ENCODE results near the gene ICAM1. TPM values are rescaled to one million over a fixed set of nuclear protein-coding genes. Genes with fewer than 3 reads are reported as not detected.

Gene ICAM1
- polyA plus RNA-seq, 3 donors, result 21.6 to 118 (median 40.8) TPM

GRCh38 chr19:10335352-10335985 lies 64.5 kb downstream of the ICAM1 start:
- H3K27me3 ChIP-seq (ENCODE audit: control insufficient read depth in 2 of 2, insufficient read depth in 2 of 2, low read length in 2 of 2), result no peaks in the 10 kb centered on the region
- H3K4me3 ChIP-seq (replicated peaks in 1 of 3; ENCODE audit: low read depth in 2 of 3, low read length in 3 of 3), result no peak overlapping the region
- Mint-ChIP-seq H3K27ac (peak overlapping the region in 3 of 7 donors; percentile 41 to 79 (median 43)), H3K36me3 (peaks cover 22 to 35% of the 10 kb centered on the region in 2 donors), H3K9me3 (no peaks in the 10 kb centered on the region), H3K4me1 (peaks cover 56% of the 10 kb centered on the region), H3K4me3 (no peak overlapping the region), H3K27me3 (ENCODE audit: low read depth in 3 of 3) (peaks cover 0 to 2% (median 2%) of the 10 kb centered on the region in 3 donors)
- intact Hi-C loops (cut with micrococcal nuclease), result no loop called here
- H3K4me1 ChIP-seq (ENCODE audit: control insufficient read depth in 1 of 2, insufficient read depth in 2 of 2, low read length in 2 of 2), result peaks cover 54 to 68% of the 10 kb centered on the region in 2 donors
- no peak for TF ChIP-seq CTCF (IDR thresholded peaks at IDR 0.05)
- no peak overlapping the region for H3K4me2 ChIP-seq (replicated peaks; ENCODE audit: extremely low read depth, low read length, poor library complexity, severe bottlenecking)
- H4K20me1 ChIP-seq (ENCODE audit: insufficient read depth, low read length), result peaks cover 25% of the 10 kb centered on the region
- no peak overlapping the region for H2AFZ ChIP-seq (ENCODE audit: insufficient read depth, low read depth, low read length, poor library complexity, severe bottlenecking)
- H3K79me2 ChIP-seq (ENCODE audit: insufficient read depth, low read length), result peaks cover 86% of the 10 kb centered on the region
- H3K27ac ChIP-seq (ENCODE audit: low read depth in 1 of 2, low read length in 2 of 2), result peak overlapping the region in 1 of 2 donors; percentile 4
- peaks cover 21 to 29% of the 10 kb centered on the region in 2 donors for H3K36me3 ChIP-seq (replicated peaks in 1 of 2; ENCODE audit: control insufficient read depth in 1 of 2, insufficient read depth in 2 of 2, low read length in 2 of 2)
- no peak overlapping the region for H3K9ac ChIP-seq (ENCODE audit: insufficient read depth, low read length, poor library complexity, severe bottlenecking)
- no peaks in the 10 kb centered on the region for H3K9me3 ChIP-seq (replicated peaks in 1 of 2; ENCODE audit: control insufficient read depth in 1 of 2, insufficient read depth in 1 of 2, low read length in 2 of 2)
- DNase-seq, result no peak
- 92% methylated on average over 14 of the region's 26 CpGs for WGBS (ENCODE audit: insufficient coverage)

Small RNA genes lying within 50 kb of the gene (small RNA-seq; reads per million reads assigned to genes)
- gene AC011511.1 (ENCODE audit: insufficient read length, low read depth) (not detected), gene AC011511.4 (ENCODE audit: insufficient read length, low read depth) (not detected), gene MIR4322 (ENCODE audit: insufficient read length, low read depth) (not detected)

Other genes with a start within 250 kb of the ICAM1 start
- gene SHFL, start 184.8 kb upstream of the ICAM1 start, polyA plus RNA-seq, result 100 to 1,000 TPM in 1 of 3 donors, 10 to 100 TPM in 2; 12.6 to 106 (median 17.6) TPM
- gene ANGPTL6, start 168.4 kb upstream of the ICAM1 start, polyA plus RNA-seq, result 1 to 10 TPM in 1 of 3 donors, not detected in 2; 2.1 TPM
- gene PPAN, start 164.8 kb upstream of the ICAM1 start, polyA plus RNA-seq, result 10 to 100 TPM in 1 of 3 donors, 1 to 10 TPM in 2; 7.2 to 26.2 (median 7.6) TPM
- 1 to 10 TPM in 1 of 3 donors, under 1 TPM in 2; 0.50 to 10.0 (median 0.69) TPM for gene P2RY11, start 159.4 kb upstream of the ICAM1 start, polyA plus RNA-seq
- gene EIF3G, start 151.2 kb upstream of the ICAM1 start, polyA plus RNA-seq, result 100 to 1,000 TPM; 148 to 368 (median 166) TPM
- 10 to 100 TPM; 17.6 to 72.5 (median 19.0) TPM for gene DNMT1, start 76.2 kb upstream of the ICAM1 start, polyA plus RNA-seq
- 1 to 10 TPM in 1 of 3 donors, under 1 TPM in 2; 0.40 to 2.0 (median 0.55) TPM for gene S1PR2, start 39.8 kb upstream of the ICAM1 start, polyA plus RNA-seq
- 10 to 100 TPM; 20.4 to 40.2 (median 22.7) TPM for gene MRPL4, start 18.9 kb upstream of the ICAM1 start, polyA plus RNA-seq
- 10 to 100 TPM in 2 of 3 donors, 1 to 10 TPM in 1; 5.5 to 17.3 (median 11.2) TPM for gene ICAM4, start 15.8 kb downstream of the ICAM1 start, polyA plus RNA-seq
- 1 to 10 TPM in 1 of 3 donors, under 1 TPM in 1, not detected in 1; 0.21 to 2.1 TPM for gene ICAM5, start 18.8 kb downstream of the ICAM1 start, polyA plus RNA-seq
- 10 to 100 TPM in 1 of 3 donors, 1 to 10 TPM in 2; 3.5 to 11.7 (median 9.4) TPM for gene ZGLP1, start 38.7 kb downstream of the ICAM1 start, polyA plus RNA-seq
- gene FDX2, start 44.9 kb downstream of the ICAM1 start, polyA plus RNA-seq, result 1 to 10 TPM; 5.5 to 6.8 (median 6.7) TPM
- 10 to 100 TPM in 1 of 3 donors, 1 to 10 TPM in 2; 6.0 to 20.7 (median 9.0) TPM for gene RAVER1, start 62.4 kb downstream of the ICAM1 start, polyA plus RNA-seq
- gene ICAM3, start 68.5 kb downstream of the ICAM1 start, polyA plus RNA-seq, result 100 to 1,000 TPM; 189 to 234 (median 198) TPM
- gene TYK2, start 109.5 kb downstream of the ICAM1 start, polyA plus RNA-seq, result 100 to 1,000 TPM in 2 of 3 donors, 10 to 100 TPM in 1; 82.9 to 441 (median 113) TPM
- 100 to 1,000 TPM in 1 of 3 donors, 10 to 100 TPM in 2; 49.3 to 575 (median 54.9) TPM for gene CDC37, start 132.4 kb downstream of the ICAM1 start, polyA plus RNA-seq
- 10 to 100 TPM in 1 of 3 donors, 1 to 10 TPM in 2; 4.7 to 14.8 (median 5.8) TPM for gene PDE4A, start 149.4 kb downstream of the ICAM1 start, polyA plus RNA-seq
- gene KEAP1, start 232.2 kb downstream of the ICAM1 start, polyA plus RNA-seq, result 10 to 100 TPM; 26.0 to 32.6 (median 26.1) TPM
- under 1 TPM in 2 of 3 donors, not detected in 1; 0.18 to 0.46 TPM for gene S1PR5, start 246.3 kb downstream of the ICAM1 start, polyA plus RNA-seq

Measured in CD14-positive monocyte (primary cell).